T-cell (primary cell): ENCODE data around the gene SLC5A11. TPM values are rescaled to one million over a fixed set of nuclear protein-coding genes. Genes with fewer than 3 reads are reported as not detected.

Experiments used
- ATAC-seq, 4 experiments: fragments of 200-7000 bp in 3 of 4; fragments of 150-1000 bp in 1 of 4; cut with Tn5 transposase; replicated peaks in 1 of 4; 1 replicate in 3 of 4; 2 replicates in 1 of 4; pipeline ENCODE4 v1.10.0; 2021; ENCODE audit warnings: moderate library complexity in 3 of 4, mild to moderate bottlenecking in 2 of 4, moderate number of reproducible peaks in 1 of 4
- CTCF ChIA-PET, 2 donors: fragments of 300-600 bp; sonication (Branson Sonifier 250); formaldehyde crosslinking; loops; one replicate each; lab custom pipeline; 2022; ENCODE audit warnings: antibody characterized with exemption in 2 of 2; lab: Charles Lee
- POLR2A ChIA-PET, 2 donors: fragments of 300-600 bp; sonication (Branson Sonifier 250); formaldehyde crosslinking; loops; one replicate each; lab custom pipeline; 2022; ENCODE audit warnings: antibody characterized with exemption in 2 of 2; lab: Charles Lee
- DNase-seq, 35 experiments: peaks; one replicate each; pipeline versions ENCODE4 v3.0.0 to v3.0.0-alpha.2; 2013 to 2023
- H3K27ac ChIP-seq: one replicate; pipeline ENCODE4 v1.5.1; 2013; ENCODE audit warnings: low read length
- H3K27me3 ChIP-seq, 2 experiments: replicated peaks in 1 of 2; 1 replicate in 1 of 2; 2 replicates in 1 of 2; pipeline versions ENCODE4 v1.6.1 to v1.7.0; 2013; ENCODE audit warnings: low read length in 1 of 2, mixed read lengths in 1 of 2; ENCODE audit not compliant: control insufficient read depth in 2 of 2, insufficient read depth in 2 of 2; ENCODE audit errors: extremely low read depth in 1 of 2
- H3K36me3 ChIP-seq, 2 donors: 1 replicate in 1 of 2; 2 replicates in 1 of 2; pipeline versions ENCODE4 v1.6.1 to v1.7.0; 2013; ENCODE audit warnings: low read length in 1 of 2; ENCODE audit not compliant: control insufficient read depth in 2 of 2, insufficient read depth in 1 of 2; ENCODE audit errors: extremely low read depth in 1 of 2
- H3K4me1 ChIP-seq, 2 experiments: 1 replicate in 1 of 2; 2 replicates in 1 of 2; pipeline versions ENCODE4 v1.6.1 to v1.7.0; 2013; ENCODE audit warnings: low read length in 2 of 2, mixed read lengths in 1 of 2; ENCODE audit not compliant: insufficient read depth in 2 of 2, control insufficient read depth in 1 of 2; ENCODE audit errors: extremely low read depth in 1 of 2
- H3K4me3 ChIP-seq, 2 donors: 1 replicate in 1 of 2; 2 replicates in 1 of 2; pipeline versions ENCODE4 v1.5.1 to v1.7.0; 2013; ENCODE audit warnings: mild to moderate bottlenecking in 2 of 2, low read length in 1 of 2, moderate library complexity in 1 of 2; ENCODE audit not compliant: control insufficient read depth in 1 of 2; ENCODE audit errors: extremely low read depth in 1 of 2
- H3K9me3 ChIP-seq: 2 replicates; pipeline ENCODE4 v1.7.0; 2013
- H3K27ac Mint-ChIP-seq, 2 donors: one replicate each; pipeline ENCODE4 v1.8.0; 2020 to 2021; ENCODE audit warnings: mild to moderate bottlenecking in 2 of 2, mixed read lengths in 2 of 2
- H3K27me3 Mint-ChIP-seq, 2 donors: one replicate each; pipeline ENCODE4 v1.8.0; 2021 to 2022; ENCODE audit warnings: mixed read lengths in 2 of 2
- H3K36me3 Mint-ChIP-seq: one replicate; pipeline ENCODE4 v1.8.0; 2021; ENCODE audit warnings: mixed read lengths
- H3K4me1 Mint-ChIP-seq, 3 donors: one replicate each; pipeline ENCODE4 v1.8.0; 2020 to 2022; ENCODE audit warnings: mixed read lengths in 3 of 3, mild to moderate bottlenecking in 1 of 3
- H3K4me3 Mint-ChIP-seq, 3 donors: one replicate each; pipeline ENCODE4 v1.8.0; 2020 to 2022; ENCODE audit warnings: mild to moderate bottlenecking in 3 of 3, mixed read lengths in 3 of 3, moderate library complexity in 3 of 3
- H3K9me3 Mint-ChIP-seq, 3 donors: one replicate each; pipeline ENCODE4 v1.8.0; 2020 to 2022; ENCODE audit warnings: mixed read lengths in 3 of 3
- WGBS: methylation state at CpG from one replicate; pipeline ENCODE4 v1.1.5; 2013; ENCODE audit warnings: missing lambda C conversion rate; ENCODE audit not compliant: insufficient coverage; 5-methylcytosine and 5-hydroxymethylcytosine counted together
- total RNA-seq, 35 experiments: library from RNA in 6 of 35; stranded (reverse) in 6 of 35; fragments of 120-200 nt in 1 of 35; gene quantifications; one replicate each; pipeline versions ENCODE4 v1.2.1 to v1.2.4 and lab custom pipeline; 2013 to 2026

SLC5A11 gene
- total RNA-seq, 5 donors from 2014 or later (not counting 1 experiment from before 2014, with no cell fraction given), result 0.36 to 4.2 (median 0.62) TPM; not detected in 1

GRCh38 chr16:24849641-24850040 lies 3.9 kb downstream of the SLC5A11 start:
- Mint-ChIP-seq H3K27ac (no peak overlapping the region), H3K4me1 (peaks cover 0 to 5% (median 0%) of the 10 kb centered on the region in 3 donors), H3K27me3 (no peaks in the 10 kb centered on the region), H3K4me3 (no peak overlapping the region), H3K9me3 (no peaks in the 10 kb centered on the region), H3K36me3 (no peaks in the 10 kb centered on the region)
- H3K4me3 ChIP-seq, result no peak overlapping the region
- no peaks in the 10 kb centered on the region for H3K36me3 ChIP-seq
- POLR2A ChIA-PET, result no interaction called here
- DNase-seq (no peak), ATAC-seq (no peak)
- H3K27me3 ChIP-seq, result peaks cover 0 to 20% of the 10 kb centered on the region in 2 experiments
- CTCF ChIA-PET, result no interaction called here
- H3K4me1 ChIP-seq, result no peaks in the 10 kb centered on the region
- 73% methylated on average over 3 of the region's 5 CpGs for WGBS
- no peak overlapping the region for H3K27ac ChIP-seq
- no peaks in the 10 kb centered on the region for H3K9me3 ChIP-seq

GRCh38 chr16:24850289-24850938 lies 4.7 kb downstream of the SLC5A11 start:
- Histone ChIP-seq H3K4me1 (no peaks in the 10 kb centered on the region), H3K9me3 (no peaks in the 10 kb centered on the region), H3K27ac (no peak overlapping the region), H3K27me3 (peaks cover 0 to 20% of the 10 kb centered on the region in 2 experiments), H3K36me3 (no peaks in the 10 kb centered on the region), H3K4me3 (no peak overlapping the region)
- H3K4me3 Mint-ChIP-seq, result no peak overlapping the region
- ChIA-PET CTCF (no interaction called here), POLR2A (interaction anchor here in 1 of 2 donors (0.5 kb wide), 1 partner anchor 26 kb away, joined by 6 read pairs; no protein-coding TSS in a partner anchor)
- no peaks in the 10 kb centered on the region for H3K9me3 Mint-ChIP-seq
- peaks cover 0 to 4% of the 10 kb centered on the region in 2 donors for H3K27me3 Mint-ChIP-seq
- 36% methylated on average over 2 of the region's 9 CpGs for WGBS
- no peaks in the 10 kb centered on the region for H3K36me3 Mint-ChIP-seq
- H3K27ac Mint-ChIP-seq, result no peak overlapping the region
- DNase-seq (no peak), ATAC-seq (no peak)
- H3K4me1 Mint-ChIP-seq, result peaks cover 0 to 5% (median 0%) of the 10 kb centered on the region in 3 donors

GRCh38 chr16:24851700-24852099 lies 5.9 kb downstream of the SLC5A11 start:
- DNase-seq (no peak), ATAC-seq (no peak)
- Histone ChIP-seq H3K27ac (no peak overlapping the region), H3K4me3 (no peak overlapping the region), H3K4me1 (no peaks in the 10 kb centered on the region), H3K27me3 (peaks cover 0 to 18% of the 10 kb centered on the region in 2 experiments), H3K36me3 (no peaks in the 10 kb centered on the region), H3K9me3 (no peaks in the 10 kb centered on the region)
- no peaks in the 10 kb centered on the region for H3K9me3 Mint-ChIP-seq
- H3K27me3 Mint-ChIP-seq, result peaks cover 3 to 9% of the 10 kb centered on the region in 2 donors
- H3K4me1 Mint-ChIP-seq, result peaks cover 0 to 5% (median 0%) of the 10 kb centered on the region in 3 donors
- 50% methylated on average over 3 of the region's 8 CpGs for WGBS
- no peaks in the 10 kb centered on the region for H3K36me3 Mint-ChIP-seq
- CTCF ChIA-PET, result no interaction called here
- POLR2A ChIA-PET, result no interaction called here
- no peak overlapping the region for H3K27ac Mint-ChIP-seq
- H3K4me3 Mint-ChIP-seq, result no peak overlapping the region

GRCh38 chr16:24852281-24852721 lies 6.5 kb downstream of the SLC5A11 start:
- DNase-seq, result no peak
- Mint-ChIP-seq H3K4me3 (no peak overlapping the region), H3K27me3 (peaks cover 4 to 10% of the 10 kb centered on the region in 2 donors), H3K9me3 (no peaks in the 10 kb centered on the region), H3K27ac (no peak overlapping the region), H3K36me3 (no peaks in the 10 kb centered on the region), H3K4me1 (peaks cover 0 to 5% (median 0%) of the 10 kb centered on the region in 3 donors)
- Histone ChIP-seq H3K27me3 (peaks cover 0 to 18% of the 10 kb centered on the region in 2 experiments), H3K27ac (no peak overlapping the region), H3K36me3 (no peaks in the 10 kb centered on the region), H3K4me1 (no peaks in the 10 kb centered on the region), H3K4me3 (no peak overlapping the region), H3K9me3 (no peaks in the 10 kb centered on the region)
- WGBS, result 79% methylated on average over 6 of the region's 8 CpGs
- POLR2A ChIA-PET, result no interaction called here
- CTCF ChIA-PET, result no interaction called here
- ATAC-seq, result no peak

- no peaks in the 10 kb centered on the region for H3K4me1 ChIP-seq
- peaks cover 0 to 5% (median 0%) of the 10 kb centered on the region in 3 donors for H3K4me1 Mint-ChIP-seq
- H3K9me3 Mint-ChIP-seq, result no peaks in the 10 kb centered on the region
- no peak overlapping the region for H3K27ac ChIP-seq
- no peaks in the 10 kb centered on the region for H3K36me3 Mint-ChIP-seq
- no peaks in the 10 kb centered on the region for H3K36me3 ChIP-seq
- H3K27me3 ChIP-seq, result peaks cover 0 to 16% of the 10 kb centered on the region in 2 experiments
- CTCF ChIA-PET, result no interaction called here
- no peaks in the 10 kb centered on the region for H3K9me3 ChIP-seq
- no peak overlapping the region for H3K27ac Mint-ChIP-seq
- no peak for DNase-seq
- H3K4me3 Mint-ChIP-seq, result no peak overlapping the region
- WGBS, result 84% methylated on average over 8 of the region's 8 CpGs
- no peak for ATAC-seq
- no peak overlapping the region for H3K4me3 ChIP-seq
- POLR2A ChIA-PET, result no interaction called here
- H3K27me3 Mint-ChIP-seq, result peaks cover 9 to 17% of the 10 kb centered on the region in 2 donors
These were observed 7.5 kb downstream of the SLC5A11 start for GRCh38 chr16:24853169-24853824.

- H3K27ac ChIP-seq, result no peak overlapping the region
- no peak overlapping the region for H3K4me3 ChIP-seq
- H3K27ac Mint-ChIP-seq, result no peak overlapping the region
- ChIA-PET CTCF (no interaction called here), POLR2A (no interaction called here)
- H3K36me3 Mint-ChIP-seq, result no peaks in the 10 kb centered on the region
- 33% methylated on average over 18 of the region's 18 CpGs for WGBS
- H3K36me3 ChIP-seq, result no peaks in the 10 kb centered on the region
- ATAC-seq (no peak), DNase-seq (no peak)
- no peaks in the 10 kb centered on the region for H3K4me1 ChIP-seq
- no peak overlapping the region for H3K4me3 Mint-ChIP-seq
- no peaks in the 10 kb centered on the region for H3K9me3 Mint-ChIP-seq
- peaks cover 0 to 13% of the 10 kb centered on the region in 2 experiments for H3K27me3 ChIP-seq
- no peaks in the 10 kb centered on the region for H3K9me3 ChIP-seq
- H3K4me1 Mint-ChIP-seq, result peaks cover 0 to 5% (median 0%) of the 10 kb centered on the region in 3 donors
- peaks cover 9 to 21% of the 10 kb centered on the region in 2 donors for H3K27me3 Mint-ChIP-seq
These were observed 8.1 kb downstream of the SLC5A11 start for GRCh38 chr16:24853830-24854229.
